HG03135 (cell line): ENCODE data around the gene METTL1.
"Not testable (repeated sequence)": the region's sequence is repeated elsewhere in the genome, so short reads cannot be mapped to it uniquely, and the experiment has no call there.

Experiments used
- ATAC-seq: cut with Tn5 transposase; IDR thresholded peaks from one replicate; pipeline ENCODE4 v1.9.1; 2021; ENCODE audit warnings: mild to moderate bottlenecking, moderate library complexity; ENCODE audit not compliant: unreplicated experiment

Gene METTL1

GRCh38 chr12:57724936-57725740, 46.8 kb downstream of the METTL1 start:
- no peak for ATAC-seq

DNA sequence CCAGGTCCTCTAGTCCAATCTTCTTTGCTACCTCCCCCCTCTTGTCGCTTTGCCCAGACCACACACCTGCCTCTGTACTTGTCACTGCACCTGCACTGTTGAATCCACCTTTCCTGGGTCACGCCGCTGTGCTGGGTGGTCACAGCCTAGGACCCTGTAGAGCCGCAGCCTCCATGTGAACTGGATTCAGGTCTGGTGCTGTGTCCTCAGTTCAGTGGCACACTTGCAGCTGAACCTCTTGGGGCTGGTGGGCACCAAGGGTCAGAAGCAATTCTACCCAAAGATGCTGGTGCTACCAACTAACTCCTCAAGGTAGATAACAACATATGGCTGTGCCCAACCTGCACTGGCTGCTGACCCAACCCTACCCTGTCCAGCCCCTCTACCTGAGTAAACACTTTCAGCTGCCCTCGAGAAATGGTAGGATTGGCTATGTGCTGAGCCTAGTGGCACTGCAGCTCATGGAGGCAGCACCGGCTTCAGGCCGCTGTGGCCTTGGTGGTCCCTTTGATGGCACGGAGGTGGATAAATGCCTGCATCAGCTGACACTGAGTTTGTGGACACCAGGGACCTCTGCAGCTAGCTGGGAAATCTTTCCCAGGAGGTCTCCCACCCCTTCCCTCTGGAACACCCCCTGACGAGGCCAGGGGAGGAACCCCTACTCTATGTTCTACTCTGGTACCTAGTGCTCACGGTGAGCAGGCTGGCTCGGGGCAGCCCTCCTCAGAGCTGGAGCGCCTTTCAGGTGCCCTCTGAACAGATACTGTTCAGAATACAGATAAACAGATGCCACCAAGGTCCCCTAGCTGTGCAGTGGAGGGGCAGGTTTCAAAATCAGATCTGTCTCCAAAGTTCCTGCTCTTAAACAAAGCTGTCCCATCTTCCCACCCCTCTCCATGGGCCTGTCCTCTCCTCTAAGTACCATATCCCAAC, 47.6 kb downstream of the METTL1 start:
- ATAC-seq, result no peak

- no peak for ATAC-seq
Observed at GRCh38 chr12:57723630-57723962, 48.3 kb downstream of the METTL1 start.

- ATAC-seq, result no peak
Observed at GRCh38 chr12:57722716-57723629, 48.9 kb downstream of the METTL1 start.

GRCh38 chr12:57721846-57722608, 49.9 kb downstream of the METTL1 start:
- not testable (repeated sequence) for ATAC-seq

GRCh38 chr12:57720606-57721595, 51.0 kb downstream of the METTL1 start:
- no peak for ATAC-seq

DNA sequence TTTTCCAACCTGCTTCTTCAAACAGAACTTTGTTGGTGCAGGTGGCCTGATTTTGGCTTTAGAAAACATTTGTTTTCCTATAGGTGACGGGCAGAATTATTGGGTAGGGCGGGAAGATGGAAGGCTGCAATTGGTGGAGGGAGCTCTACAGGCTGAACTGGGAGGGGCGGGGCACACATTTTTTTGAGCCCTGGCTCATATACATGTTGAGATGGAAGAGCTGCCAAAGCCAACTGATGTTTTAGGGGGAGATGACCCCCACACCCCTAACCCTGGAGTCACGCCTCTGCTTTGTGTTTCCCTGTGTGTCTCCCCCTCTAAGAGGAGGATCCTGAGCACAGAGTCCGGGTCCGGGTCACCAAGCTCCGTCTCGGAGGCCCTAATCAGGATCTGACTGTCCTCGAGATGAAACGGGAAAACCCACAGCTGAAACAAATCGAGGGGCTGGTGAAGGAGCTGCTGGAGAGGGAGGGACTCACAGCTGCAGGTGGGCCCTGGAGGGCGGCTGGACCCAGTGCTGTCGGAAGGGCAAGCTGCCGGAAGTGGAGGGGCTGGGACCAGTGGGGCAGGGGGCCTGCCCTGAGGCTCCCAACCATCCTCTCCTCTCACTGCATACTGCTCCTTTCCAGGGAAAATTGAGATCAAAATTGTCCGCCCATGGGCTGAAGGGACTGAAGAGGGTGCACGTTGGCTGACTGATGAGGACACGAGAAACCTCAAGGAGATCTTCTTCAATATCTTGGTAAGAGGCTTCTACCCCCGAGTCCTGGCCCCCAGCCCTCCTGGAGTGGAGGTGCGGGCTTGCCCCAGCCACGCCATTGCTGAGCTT, 51.9 kb downstream of the METTL1 start:
- no peak for ATAC-seq

DNA sequence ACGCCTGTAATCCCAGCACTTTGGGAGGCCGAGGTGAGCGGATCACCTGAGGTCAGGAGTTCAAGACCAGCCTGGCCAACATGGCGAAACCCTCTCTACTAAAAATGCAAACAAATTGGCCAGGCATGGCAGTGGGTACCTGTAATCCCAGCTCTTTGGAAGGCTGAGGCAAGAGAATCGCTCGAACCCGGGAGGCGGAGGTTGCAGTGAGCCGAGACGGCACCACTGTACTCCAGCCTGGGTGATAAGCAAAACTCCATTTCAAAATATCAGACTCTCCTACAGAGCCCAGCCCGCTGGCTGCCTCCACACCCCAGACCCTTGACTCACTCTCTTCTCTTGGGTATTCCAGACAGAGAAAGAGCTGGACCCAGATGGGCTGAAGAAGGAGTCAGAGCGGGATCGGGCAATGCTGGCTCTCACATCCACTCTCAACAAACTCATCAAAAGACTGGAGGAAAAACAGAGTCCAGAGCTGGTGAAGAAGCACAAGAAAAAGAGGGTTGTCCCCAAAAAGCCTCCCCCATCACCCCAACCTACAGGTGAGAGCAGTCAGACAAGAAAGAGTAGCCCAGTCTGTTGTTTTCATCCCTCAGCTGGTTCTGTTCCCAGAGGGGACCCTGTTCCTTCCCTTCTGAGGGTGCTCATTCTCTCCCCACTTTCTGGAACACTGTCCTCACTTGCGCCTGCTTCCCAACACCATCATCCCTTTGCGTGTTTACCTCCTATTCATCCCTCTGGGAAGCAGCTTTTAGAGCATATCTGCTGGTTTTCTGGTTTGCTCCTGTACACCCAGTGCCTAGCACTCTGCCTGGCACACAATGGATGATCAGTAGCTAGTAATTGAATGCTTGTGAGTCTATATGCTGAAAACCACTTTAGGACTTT, 53.0 kb downstream of the METTL1 start:
- ATAC-seq, result no peak
